Gastroesophageal sphincter (tissue), 3 donors: ENCODE results near the gene ZFYVE16.

Experiments
- POLR2AphosphoS5 ChIP-seq: sonication (generic); formaldehyde crosslinking; IDR thresholded peaks from one replicate; pipeline ENCODE4 v1.6.1; 2017; ENCODE audit warnings: antibody characterized with exemption
- TF ChIP-seq, protein P1 (sequence below), 4 experiments: fragments of 200-600 bp in 2 of 4; fragments of 450-650 bp in 2 of 4; sonication (generic) in 1 of 4; IDR thresholded peaks; one replicate each; pipeline ENCODE4 v1.5.1; 2017 to 2019; ENCODE audit warnings: antibody characterized with exemption in 4 of 4, mild to moderate bottlenecking in 2 of 4, moderate library complexity in 2 of 4

DNA sequence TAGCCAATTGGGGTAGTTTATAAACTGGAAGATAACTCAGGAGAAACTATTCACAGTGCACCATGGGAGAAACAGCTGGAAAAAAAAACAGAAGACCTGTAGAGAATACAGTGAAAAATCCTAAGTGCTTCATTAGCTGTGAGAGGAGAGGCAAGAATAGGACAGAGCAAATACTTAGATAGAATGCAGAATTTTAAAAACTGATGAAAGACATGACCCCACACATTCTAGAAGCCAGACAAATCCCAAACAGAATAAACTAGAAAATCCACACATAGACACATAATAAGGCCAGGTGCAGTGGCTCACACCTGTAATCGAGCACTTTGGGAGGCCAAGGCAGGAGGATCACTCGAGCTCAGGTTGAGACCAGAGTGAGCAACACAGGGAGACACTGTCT lies 72.5 kb downstream of the ZFYVE16 start:
- TF ChIP-seq POLR2AphosphoS5 = no peak
- TF ChIP-seq, protein P1, sequence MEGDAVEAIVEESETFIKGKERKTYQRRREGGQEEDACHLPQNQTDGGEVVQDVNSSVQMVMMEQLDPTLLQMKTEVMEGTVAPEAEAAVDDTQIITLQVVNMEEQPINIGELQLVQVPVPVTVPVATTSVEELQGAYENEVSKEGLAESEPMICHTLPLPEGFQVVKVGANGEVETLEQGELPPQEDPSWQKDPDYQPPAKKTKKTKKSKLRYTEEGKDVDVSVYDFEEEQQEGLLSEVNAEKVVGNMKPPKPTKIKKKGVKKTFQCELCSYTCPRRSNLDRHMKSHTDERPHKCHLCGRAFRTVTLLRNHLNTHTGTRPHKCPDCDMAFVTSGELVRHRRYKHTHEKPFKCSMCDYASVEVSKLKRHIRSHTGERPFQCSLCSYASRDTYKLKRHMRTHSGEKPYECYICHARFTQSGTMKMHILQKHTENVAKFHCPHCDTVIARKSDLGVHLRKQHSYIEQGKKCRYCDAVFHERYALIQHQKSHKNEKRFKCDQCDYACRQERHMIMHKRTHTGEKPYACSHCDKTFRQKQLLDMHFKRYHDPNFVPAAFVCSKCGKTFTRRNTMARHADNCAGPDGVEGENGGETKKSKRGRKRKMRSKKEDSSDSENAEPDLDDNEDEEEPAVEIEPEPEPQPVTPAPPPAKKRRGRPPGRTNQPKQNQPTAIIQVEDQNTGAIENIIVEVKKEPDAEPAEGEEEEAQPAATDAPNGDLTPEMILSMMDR (IDR thresholded peaks at IDR 0.05) = no peak
